Measurements from ENCODE around the gene DPEP3.

DPEP3 gene

DNA sequence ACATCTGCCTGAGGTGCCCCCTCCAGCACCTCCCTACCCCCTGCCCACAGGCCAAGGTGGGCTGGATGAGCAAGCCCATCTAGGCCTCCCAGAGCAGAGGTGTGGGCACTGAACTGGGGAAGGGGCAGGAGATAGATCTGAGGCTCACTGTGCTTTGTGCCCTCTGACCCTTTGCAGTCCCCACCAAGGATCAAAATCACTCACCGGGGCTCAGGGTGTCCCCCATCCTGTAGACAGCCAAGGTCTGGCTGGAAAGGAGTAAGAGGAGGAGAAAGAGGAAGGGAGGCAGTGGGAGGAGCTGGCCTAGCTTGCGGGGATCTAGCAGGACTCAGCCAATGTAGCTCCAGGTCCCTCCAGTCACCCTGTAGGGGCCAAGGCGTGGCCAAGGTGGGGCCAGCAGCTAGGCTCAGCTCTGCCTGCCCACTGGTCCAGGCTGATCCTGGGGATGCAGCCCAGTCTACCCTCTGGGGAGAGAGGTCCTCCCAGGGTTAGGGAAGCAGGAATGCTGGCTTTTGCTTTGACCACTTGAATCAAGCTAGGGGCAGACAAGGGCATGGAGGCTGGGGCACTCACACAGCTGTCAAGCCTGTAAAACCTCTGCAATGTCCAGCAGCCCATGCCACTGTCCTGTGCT, 13.6 kb downstream of the DPEP3 start:
- DNase-seq (ENCODE audit: low read depth): no peak

DNA sequence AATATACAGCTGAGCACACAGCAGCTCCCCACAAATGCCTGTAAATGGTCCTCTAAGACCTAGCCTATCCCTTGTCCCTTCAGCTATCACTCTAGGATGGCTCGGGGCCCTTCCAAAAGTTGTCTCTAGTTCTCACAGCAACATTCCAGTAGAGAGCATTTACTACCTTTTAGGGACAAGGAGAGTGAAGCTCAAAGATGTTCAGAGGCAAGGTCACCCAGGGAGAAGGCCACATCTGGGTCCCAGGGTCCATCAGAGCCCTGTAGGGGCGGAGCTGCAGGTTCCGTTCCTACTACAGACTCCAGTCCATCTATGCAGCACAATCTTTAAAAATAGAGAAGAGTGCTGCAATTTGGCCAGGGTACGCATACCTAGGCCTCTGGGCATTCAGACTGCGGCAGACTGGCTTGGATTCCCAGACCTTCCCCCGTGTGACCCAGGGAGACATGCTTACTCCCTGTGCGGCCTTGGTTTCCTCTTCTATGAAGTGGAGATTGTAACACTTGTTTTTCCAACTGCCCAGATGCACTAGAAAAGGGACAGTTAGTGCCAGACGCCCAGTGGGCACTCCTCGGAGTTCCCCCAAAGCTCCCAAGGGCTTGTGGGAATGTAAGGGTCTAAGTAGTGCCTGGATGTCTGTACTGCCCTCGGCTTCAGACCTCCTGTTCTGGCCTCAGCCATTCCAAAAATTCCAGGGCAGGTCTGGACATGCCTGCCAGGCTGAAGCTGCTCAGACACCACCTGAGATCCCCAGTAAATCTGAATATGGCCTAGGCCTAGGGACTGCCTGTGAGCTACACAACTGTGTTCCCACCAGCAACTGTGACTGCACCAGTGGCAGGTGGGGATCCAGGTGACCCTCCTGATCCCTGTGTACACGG, 14.4 kb downstream of the DPEP3 start:
- no peak for DNase-seq (ENCODE audit: low read depth)

DNA sequence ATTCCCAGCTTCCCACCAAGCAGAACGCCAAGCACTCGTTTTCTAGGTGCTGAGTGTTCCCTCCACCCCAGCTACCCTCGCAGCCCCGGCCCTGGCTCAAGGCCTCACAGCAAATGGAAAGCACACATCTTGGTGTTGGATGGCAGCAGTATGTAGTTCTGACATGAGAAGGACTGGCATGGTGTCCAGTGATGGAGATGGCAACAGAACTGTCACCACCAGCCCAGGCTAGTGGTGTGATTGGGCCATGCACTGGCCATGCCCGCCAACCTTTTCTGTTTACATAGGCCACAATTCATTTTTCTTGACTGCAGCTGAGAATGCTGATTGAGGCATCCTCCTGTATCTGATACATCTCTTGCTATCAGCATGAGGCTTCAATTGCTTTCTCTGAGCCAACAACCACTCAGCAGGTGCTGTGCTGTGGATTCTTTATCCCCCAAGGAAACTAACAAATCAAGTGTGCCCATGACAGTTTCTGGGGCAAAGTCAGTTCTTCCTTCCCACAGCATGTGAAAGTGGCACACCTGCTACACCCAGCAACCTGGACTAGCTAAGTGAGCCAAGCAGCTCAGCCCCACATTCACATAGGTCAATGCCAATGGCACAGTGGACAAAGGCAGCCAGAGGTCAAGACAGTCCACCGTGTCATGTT, 15.7 kb downstream of the DPEP3 start:
- DNase-seq (ENCODE audit: low read depth): no peak

DNA sequence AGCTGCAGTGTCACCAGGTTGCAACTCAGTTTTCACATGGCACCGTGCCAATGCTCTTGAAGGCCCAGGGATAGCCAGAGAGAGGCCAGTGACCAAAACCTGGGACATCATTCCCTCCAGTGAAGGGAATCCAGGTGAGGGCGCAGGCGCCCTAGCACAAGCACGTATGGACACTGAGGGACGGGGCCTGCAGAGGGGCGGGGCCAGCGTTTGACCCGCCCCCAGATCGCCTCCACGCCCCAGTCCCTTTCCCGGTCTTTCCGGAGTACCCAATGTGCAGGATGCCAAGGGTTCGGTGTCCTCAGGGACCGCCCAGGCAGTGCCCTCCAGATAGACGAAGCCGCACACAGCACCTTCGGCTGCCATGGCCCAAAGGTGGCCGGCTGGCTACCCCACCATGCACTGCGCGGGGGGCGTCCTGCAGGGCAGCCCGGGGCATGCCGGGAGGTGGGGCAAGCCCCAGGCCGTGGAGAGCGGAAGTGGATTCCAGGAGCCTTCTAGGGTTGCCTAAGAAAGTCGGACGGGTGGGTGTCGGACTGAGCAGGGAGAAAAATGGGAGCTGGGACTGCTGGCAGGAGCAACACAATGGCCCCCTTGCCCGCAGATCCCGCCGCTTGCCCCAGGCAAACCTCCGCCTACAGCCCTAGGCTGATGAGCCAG, 16.5 kb downstream of the DPEP3 start:
- no peak for DNase-seq (ENCODE audit: low read depth)

DNA sequence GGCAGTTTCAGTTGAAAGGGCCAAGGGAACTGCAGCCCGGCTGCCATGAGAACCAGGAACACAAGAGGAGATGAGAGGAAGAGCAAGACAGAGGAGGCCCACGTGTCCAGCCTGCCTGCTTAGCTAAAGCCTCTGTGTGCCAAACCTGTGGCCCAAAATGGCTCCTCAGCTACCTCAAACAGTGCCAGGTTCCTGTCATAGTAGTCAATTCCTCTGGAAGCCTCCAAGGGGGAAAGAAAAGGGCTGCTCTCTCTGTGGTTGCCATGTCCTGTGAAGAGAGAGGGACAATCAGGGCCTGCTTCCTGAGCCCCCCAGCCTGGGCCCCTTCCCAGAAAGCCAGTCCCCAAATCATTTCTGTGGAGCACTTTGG, 17.0 kb downstream of the DPEP3 start:
- no peak for DNase-seq (ENCODE audit: low read depth)

DNA sequence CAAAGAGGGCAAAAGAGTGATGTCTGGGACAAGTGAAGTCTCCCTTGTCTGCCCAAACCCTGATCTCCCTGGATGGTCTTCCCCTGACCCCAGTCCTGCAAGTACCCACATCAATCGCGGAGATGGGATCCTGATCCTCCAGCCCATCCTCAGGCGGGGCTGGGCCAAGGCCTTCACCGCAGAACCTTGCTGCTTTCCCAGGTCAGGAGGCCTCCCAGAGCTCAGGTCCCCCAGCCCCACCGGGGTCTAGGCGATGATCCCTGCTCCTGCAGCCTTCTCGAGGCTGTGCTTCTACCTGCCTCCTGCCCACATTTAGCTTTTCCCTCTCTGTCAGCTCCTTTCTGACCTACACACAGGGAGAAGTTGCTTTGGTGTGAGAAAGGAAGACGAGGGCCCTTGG, 18.2 kb downstream of the DPEP3 start:
- no peak for DNase-seq (ENCODE audit: low read depth)

DNA sequence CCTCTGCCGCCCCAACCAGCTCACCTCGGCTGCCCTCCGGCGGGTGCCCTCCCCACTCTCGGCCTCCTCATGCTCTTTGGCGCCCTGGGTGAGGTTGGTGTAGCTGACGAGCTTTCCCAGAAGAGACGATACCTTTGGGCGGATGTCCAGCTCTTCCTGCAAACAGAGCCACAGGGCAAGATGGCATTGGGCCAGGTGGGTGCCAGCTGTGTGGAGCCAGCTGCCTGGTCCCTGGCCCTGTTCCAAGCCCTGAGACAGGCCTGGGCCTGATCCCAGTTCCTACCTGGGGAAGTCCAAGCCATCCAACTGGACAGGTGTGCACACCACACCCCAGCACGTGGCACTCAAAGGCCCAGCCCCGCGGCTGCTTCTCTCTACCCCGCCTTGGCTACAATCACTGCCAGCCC, 18.7 kb downstream of the DPEP3 start:
- no peak for DNase-seq (ENCODE audit: low read depth)

DNA sequence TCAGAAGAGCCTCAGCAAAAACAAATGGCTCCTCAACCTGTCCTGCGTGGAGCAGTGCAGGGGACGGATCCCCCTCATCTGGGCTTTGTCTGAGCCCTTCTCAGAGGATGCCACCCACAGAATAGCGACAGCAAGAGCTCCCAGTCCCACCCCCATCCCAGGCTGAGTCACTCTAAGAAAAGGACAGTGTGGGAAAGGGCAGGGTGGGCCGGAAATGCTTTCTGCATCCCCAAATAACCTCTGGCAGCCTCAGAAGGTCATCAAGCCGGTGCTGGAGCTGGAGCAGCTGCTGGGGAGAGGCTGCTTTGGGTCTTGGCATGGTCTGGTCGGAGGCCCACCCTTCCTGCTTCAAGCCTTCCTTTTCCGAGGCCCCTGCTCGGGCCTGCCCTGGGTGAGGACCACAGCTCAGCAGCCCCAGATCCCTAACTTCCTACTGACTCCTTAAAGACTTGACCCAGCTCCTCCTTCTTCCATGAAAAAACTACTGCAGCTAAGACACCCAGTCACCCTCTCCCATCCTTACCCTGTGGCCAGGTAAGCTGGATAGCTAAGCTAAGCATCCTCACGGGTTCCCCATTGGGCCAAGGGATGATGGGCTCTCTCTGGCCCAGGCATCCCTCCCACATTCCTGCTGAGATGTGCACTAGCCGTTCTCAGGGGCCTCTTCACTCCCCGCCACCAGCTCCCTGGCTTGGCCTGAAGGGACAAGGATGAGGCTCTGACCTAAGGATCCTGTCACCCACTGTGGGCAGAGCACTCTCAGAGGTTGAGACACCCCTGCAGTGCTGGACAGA, 20.6 kb downstream of the DPEP3 start:
- no peak for DNase-seq (ENCODE audit: low read depth)

DNA sequence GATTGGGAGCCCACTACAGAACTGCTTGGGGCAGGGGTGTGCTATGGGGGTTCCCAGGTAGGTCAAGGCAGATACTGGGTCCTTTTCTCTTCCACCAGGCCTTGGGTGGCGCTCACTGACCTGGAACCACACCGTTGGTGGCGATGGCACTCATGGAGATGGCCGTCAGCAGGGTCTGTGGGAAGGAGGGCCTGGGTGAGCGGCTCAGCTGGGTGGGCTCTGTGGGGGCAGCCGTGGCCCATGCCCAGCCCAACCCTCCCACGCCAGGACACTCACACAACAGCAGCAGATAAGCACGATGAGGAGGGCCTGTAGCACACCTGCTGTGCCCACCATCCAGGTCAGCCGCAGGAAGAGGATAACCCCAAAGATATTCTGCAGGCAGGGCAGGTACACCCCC, 22.7 kb downstream of the DPEP3 start:
- DNase-seq (ENCODE audit: low read depth): no peak

DNA sequence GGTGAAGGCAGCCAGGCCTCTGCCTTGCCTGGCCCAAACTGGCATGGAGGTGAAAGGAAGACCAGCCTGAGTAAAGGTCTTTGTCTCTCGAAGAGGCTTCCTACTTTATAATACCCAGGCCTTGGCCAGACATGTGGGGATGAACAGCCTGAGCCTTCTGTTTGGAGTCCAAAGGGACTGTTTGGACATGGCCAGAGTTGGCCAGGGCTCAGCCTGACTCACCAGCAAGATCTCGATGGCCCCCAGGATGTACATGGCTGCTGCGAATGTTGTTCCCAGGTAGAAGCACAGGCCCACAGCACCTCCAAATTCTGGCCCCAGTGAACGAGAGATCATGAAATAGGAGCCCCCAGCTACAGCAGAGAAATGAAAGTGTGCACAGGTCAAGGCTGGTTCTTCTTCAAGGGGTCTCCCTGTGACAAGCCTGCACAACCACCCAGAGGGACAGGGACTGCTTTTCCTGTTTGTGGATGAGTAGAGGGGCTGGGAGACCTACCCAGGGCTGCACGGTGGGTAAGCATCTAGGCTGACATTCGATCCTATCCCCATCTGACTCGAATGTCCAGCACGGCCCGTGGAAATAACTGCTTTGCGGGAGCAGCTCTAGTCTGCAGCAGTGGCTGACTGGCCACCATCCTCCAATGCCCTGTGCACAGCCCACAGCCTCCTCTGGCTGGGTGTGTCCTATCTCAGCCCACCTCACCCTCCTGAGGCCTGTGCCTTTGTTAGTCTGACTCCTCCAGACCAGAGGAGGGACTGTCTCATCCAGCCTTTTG, 25.7 kb downstream of the DPEP3 start:
- DNase-seq (ENCODE audit: low read depth): no peak

DNA sequence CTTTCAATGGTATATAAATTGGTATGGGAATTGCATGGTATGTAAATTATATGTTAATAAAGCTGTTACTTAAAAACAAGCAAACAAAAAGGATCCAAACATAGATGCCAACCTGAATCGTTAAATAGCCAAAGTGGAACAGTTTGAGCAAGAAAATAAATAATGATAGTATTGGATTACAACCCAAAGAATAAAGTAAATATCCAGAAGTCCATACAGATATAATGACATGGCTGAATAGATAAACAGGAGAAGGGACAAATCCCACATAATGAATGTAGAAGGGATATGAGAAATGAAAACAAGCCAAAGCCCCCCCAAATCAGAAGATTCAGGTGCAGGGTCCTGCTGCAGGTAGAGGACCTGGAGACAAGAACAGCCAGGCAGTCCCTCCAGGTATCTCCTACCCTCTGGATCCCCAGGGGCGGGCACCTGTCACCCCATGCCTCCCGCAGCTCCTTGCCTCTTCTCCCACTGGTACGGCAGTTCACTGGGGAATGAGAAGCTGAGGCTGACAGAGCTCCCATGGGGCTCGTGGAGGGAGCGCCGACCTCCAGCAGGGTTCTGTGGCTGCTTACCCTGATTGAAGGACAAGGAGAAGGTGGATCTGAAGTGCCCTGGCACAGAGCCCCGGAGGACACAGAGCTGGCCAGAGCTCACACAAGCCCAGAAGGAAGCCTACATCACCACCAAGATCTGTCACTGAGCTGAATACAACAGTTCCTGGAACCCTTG, 26.5 kb downstream of the DPEP3 start:
- DNase-seq (ENCODE audit: low read depth): no peak

DNA sequence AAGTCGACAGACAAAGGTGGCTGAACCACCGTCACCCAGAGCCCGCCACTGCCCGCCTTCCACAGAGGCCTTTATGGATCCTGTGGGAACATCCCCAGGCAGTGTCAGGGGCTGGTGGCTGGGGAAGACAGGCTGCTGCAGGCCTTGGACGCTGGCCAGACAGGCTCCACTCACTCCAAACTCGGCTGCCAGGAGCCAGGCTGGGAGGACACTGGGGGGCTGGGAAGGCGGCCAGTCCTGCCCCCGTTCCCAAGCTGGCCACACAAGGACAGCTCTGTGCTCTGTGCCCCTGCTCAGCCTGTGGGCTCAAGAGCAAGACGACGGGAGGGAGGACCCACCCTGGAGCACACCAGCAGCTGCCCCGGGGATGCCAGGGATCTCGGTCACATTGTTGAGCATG, 28.8 kb downstream of the DPEP3 start:
- DNase-seq (ENCODE audit: low read depth): no peak

DNA sequence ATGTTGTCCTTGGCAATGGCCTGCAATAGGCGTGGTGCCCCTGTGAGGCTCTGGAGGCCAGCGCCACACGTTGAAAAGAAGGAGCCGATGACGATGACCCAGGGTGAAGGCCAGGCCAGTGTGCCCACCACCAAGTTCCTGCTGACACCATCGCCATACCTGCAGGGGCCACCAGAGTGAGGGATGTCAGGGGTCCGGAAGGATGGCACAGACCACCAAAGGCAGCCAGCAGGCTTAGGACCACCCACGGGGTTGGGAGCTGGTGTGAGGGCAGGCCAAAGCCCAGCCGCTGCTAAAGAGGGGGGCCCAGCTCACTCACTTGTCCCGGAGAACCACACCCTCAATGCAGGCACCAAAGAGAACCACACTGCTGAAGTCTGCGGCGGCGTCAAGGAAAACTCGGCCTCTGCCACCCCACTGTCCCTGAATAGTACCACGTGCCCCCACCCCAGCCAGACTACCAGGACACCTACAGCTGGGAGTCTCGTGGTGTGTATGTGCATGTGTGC, 29.9 kb downstream of the DPEP3 start:
- DNase-seq (ENCODE audit: low read depth): no peak

DNA sequence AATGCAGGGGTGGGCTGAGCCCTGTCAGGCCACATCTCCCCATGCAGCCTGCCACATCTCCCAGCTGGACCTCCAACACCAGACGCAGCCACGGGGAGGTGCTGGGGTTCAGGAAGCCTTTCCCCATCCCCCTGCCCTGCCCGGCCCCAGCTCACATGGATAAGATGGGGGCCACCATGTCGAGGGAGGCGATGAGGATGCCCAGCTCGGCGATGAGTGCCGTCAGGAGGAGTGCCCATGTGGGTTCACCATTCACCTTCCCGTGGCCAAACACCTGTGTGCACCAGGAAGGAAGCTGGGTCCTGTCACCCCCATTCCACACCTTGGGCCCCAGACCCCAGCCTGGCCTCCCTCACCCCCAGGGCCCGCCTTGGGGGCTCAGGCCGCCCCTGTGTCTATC, 30.7 kb downstream of the DPEP3 start:
- DNase-seq (ENCODE audit: low read depth): no peak

DNA sequence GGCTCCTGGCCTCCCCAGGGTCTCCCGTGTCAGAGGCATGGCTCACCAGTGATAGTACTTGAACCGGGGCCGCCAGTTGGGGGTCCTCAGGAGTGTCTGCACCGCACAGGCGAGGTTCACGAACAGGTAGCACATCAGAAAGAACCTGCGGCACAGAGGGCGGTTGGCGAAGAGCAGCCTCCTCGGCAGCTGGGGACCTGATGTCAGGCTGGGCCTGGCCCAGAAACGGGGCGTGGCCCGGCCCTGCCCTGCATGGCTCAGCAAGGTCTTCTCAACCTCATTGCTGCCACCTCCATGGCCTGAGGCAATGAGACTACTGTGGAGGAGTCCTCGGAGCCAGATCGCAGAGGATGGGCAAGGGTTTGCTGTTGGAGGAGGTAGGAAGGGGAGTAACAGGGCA, 32.3 kb downstream of the DPEP3 start:
- DNase-seq (ENCODE audit: low read depth): no peak

DNA sequence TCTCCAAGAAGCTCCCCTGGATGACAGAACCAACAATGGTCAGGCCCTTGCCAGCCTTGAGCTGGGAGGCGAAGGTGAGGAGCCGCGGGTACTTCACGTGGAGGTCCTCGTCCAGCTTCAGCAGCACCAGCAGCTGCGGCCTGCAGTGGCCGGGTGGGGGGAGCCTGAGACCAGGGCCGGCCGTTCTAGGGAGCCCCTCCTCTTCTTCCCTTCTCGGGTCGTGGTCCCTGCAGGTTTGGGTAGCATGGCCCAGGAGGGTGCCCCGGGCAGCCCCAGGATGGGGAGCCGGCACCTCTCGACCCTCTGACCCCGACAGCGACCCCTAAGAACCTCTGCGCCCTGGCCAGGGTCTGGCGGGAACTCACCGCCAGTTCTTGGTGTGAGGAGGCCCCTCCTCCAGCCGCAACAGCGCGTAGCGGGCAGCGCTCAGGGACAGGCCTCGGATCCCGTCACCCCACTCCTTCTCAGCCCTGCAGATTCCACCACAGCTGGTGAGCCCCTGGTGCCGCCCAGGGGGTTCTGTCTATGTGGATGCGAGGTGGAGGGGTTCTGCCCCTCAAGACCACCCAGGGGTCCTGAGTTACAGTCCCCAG, 33.2 kb downstream of the DPEP3 start:
- DNase-seq (ENCODE audit: low read depth): no peak

DNA sequence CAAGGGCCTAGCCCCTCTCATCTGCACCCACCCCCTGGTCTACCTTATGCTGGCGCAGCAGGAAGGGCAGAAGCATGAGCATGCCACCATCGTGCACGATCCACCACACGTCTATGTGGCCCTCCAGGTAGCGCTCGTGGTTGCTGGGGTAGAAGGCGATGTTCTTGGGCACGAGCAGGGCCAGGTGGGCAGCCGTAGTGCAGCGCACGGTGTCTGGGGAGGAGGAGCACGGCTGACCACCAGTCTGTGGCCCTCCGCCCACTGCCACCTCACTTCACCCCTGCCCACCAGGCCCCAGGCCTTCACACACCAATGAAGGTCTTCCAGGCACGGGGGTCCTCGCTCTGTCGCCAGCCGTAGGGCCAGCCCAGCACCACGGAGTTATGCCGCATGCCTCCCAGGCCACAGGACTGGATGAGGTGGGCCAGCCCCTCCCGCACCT, 34.1 kb downstream of the DPEP3 start:
- DNase-seq (ENCODE audit: low read depth): no peak

DNA sequence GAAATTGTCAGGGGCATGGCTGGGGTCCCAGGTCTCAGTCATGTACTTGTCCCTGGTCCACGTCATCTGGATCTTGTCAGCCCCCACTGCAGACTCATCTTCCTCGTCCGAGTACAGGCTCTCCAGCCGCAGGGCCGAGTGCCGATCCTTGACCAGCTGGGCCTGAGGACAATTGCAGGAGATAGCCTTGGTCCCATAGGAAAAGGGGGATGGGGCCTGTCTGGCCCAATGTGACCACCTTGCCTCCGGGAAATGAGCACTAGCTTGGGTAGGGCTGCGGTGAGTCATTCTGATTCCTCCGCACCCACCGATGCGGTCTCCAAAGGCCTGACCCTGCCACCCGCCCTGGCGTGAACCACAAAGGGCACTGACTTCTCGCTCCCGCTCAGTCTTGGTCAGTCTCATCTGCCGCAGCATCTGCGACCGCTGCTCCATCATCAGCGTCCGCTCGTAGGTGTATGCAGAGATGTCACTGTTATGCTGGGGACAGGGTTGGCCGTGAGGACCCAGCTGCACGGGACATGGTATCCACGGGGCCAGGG, 34.8 kb downstream of the DPEP3 start:
- no peak for DNase-seq (ENCODE audit: low read depth)

DNA sequence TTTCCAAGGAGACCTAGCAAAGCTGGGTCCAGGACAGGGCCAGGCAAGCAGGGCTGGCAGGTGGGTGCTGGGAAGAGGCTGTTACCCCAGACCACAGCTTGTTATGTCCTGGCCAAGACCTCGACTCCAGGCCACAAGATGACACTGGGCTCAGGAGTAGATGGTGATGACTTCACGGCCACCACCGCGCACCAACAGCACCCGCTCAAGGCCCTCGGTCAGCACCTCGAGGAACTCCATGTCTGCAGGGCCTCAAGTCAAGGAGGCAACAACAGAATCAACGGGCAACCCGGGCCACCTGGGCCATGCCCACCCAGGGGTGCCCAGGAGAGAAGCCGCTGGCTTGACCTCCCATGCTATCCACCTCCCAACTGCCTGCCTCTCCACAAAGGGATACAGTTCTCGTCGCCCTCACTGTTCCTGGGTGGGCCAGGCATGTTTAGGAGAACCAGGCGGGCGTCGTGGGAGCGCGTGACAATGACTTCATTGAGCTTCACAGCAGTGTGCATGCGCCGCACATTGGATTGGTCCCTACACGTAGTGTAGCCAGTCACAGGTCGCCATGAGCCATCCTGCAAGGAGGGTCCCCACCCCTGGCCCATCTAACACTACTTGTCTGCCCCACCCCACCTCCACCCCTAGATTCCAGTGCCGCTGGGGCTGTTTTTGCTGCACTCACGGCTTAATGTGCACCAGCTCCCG, 35.5 kb downstream of the DPEP3 start:
- DNase-seq (ENCODE audit: low read depth): no peak
